Measurements from ENCODE around the gene KLC1.

Gene KLC1

GRCh38 chr14:103737432-103738045 is 108.5 kb downstream of the KLC1 start:
- DNase-seq, result no peak

- no peak for DNase-seq
These were observed 109.2 kb downstream of the KLC1 start for GRCh38 chr14:103738166-103738565.

DNA sequence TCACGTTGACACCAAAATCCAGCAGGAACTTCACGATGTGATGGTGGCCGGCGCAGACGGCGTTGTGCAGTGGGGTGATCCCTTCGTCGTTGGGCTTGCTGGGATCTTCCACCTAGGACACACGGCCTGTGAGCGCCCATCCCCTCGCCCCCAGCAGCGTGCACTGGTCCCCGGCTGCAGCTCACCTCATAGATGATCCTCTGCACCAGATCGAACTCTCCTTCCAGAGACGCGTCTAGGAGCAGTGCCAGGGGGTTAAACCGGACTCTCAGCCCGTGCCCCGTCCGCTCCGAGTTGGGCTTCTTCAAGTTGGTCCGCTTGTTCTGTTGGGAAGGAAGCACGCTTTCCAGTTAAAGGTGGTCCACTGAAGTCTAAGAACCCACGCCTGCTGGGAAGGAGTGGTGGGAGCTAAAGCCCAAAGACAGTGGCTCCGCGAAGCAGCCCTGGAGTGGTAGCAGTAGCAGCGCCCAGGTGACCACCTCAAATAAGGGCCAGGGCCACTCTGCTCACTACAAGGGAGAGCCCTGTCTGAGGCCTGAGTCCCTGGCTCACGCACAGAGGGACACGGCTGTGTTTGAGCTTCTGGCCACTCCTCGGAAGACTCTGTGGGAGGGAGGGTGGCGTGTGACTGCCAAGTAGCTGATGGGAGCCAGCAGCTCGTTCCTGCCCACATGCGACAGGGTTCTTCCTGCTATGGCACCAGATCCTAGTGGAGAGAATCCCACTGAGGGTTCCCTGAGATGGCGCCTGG is 109.9 kb downstream of the KLC1 start:
- no peak for DNase-seq

- DNase-seq, result no peak
These were observed 110.4 kb downstream of the KLC1 start for GRCh38 chr14:103739466-103739792.

- DNase-seq, result no peak
These were observed 110.9 kb downstream of the KLC1 start for GRCh38 chr14:103739793-103740501.

- no peak for DNase-seq
These were observed 112.1 kb downstream of the KLC1 start for GRCh38 chr14:103740991-103741689.

DNA sequence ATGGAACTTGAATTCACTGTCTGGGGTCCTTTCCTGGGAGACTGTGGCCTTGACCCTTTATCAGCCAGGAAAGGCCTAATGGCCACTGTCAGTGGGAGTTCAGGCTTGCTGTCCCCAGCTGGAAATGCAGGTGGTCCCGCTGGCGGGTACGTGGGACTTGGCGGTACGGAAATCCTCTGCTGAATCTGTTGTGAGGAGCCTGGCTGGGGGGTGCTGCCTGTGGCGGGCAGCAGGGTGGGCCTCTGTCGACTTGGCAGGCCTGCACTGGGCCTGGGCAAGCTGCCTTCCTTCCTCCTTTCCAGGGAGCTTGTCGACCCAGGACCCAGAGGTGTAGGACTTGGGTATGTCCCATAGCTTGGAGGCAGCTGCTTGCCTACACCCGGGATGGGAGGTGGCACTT is 112.9 kb downstream of the KLC1 start:
- DNase-seq, result no peak

DNA sequence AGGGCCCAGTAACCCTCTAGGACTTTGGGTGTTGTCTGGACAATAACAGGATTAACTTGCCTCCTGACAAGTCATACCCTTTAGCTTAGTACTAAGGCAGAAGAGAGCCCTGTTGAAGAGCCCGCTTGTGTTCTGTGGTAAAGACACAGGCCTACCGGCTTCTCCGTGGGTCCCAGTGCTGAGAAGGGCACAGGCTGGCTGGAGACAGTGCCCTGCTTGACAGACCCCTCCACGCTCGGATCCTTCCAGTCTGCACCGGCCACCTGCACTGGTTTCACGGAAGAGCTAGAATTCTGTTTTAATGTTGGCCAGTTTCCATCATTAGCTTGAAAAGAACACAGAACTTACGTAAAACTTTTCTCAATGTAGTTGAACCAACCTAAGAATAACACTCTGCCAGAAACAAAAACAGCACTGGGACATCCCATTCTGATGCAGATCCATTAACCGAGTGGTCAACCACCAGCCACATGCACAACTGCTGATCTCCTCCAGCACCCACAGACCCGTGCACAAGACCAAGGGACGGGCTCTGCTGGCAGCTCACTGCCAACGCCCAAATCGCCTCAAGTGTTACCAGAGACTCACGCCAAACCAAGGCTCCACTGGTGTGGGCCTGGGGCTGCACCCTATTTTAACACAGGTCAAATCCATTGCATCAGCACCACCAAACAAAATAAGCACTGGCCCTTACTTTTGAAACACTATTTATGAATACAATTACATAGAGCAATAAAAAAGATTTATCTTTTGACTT is 113.7 kb downstream of the KLC1 start:
- DNase-seq, result no peak

DNA sequence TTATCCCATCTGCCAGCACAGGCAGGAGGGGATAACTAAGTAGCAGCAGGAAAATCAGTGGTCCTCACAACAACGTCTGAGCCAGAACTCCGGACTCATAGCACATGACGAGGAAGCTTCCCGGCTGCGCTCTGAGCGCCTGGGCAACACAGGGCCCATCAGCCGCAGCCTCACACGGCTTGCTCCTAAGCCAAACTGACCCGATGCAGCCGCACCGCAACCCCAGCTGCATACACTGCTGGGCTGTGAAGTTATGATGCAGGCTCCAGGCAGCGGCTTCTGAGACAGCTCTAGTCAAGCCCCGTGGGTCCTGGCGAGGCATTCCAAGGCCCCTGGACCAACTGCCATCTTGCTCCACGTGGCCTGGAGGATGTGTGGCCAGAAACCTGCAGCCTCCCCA is 114.7 kb downstream of the KLC1 start:
- DNase-seq, result no peak

- no peak for DNase-seq
These were observed 115.8 kb downstream of the KLC1 start for GRCh38 chr14:103744621-103745395.

GRCh38 chr14:103745424-103745823 is 116.4 kb downstream of the KLC1 start:
- no peak for DNase-seq

DNA sequence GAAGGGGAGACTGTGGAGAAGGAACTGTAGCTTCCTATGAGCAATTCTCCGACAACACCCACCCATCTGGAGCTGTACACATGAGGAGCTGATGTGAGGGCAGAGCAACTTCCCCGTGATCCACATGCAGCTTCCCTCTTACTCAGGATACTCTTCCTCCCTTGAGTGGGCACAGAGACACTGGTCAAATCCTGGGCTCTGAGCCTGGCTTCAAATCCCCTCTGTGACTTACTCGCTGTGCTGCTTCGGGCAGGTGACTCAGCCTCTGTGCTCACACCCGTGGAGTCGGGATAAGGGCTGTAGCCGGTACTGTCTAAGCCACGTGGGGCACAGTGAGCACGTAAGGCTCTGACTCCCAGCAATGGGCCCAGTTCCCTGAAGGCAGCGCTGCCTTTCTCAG is 117.7 kb downstream of the KLC1 start:
- no peak for DNase-seq

DNA sequence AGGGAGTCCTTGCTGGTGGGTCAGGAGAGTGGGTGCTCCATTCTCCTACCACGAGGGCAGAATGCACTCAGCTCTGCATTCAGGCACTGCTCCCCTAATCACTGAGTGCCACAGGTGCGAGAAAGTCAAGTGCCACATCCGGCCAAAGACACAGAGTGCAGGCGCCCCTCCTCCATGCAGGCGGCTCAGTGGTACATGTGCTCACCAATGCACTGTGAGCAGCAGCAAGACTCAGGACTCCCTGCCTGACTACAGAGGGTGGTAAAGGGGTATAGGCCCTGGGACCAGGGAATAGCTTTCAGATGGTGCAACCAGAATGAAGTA is 119.5 kb downstream of the KLC1 start:
- no peak for DNase-seq

DNA sequence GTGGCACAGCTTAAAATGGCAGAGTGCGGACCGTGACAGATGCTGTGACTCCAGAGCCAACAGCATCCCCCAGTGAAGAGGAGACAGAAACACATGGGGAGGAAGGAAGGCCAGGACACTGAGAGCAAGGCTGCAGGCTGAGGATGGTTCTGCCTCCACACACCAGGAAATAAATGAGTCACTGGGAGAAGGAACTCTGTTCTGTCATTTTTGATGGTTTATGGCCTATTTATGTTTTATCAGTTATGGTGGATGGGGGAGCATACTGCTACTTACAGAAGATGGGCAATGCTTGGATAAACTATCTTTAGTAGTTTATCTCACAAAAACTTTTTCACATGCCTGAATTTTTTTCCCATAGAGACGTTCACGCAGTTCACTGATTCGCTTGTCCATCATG is 120.4 kb downstream of the KLC1 start:
- DNase-seq, result no peak

DNA sequence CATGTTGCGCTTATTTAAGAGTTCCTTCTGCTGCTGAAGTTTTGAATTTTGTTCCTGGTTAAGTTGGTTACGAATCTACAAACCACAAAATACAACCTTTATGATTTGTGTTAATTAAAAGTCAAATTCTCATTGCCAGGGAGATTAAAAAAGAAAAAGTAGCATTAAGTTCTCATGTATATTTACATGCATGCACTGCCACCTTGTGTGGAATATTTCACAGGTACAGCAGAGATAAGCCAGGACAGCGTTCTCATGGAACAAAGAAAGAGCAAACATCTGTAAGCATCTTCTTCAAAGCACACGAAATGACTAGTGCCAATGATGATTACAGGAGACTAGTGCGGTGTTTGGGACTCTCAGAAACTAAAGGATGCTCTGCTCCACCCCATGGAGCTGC is 120.8 kb downstream of the KLC1 start:
- no peak for DNase-seq

Data from effector CD8-positive, alpha-beta T cell (primary cell).